ENCODE data around the gene CIC. TPM values are rescaled to one million over a fixed set of nuclear protein-coding genes. Genes with fewer than 3 reads are reported as not detected.
A peak's percentile ranks its signal among the peaks of the same experiment; 100 is the strongest.

The CIC gene
- total and polyA plus RNA-seq, 2 of the 13 experiments (the other 11 are each of a cell fraction or from before 2014, with no cell fraction given), result 5.9 to 8.0 TPM

DNA sequence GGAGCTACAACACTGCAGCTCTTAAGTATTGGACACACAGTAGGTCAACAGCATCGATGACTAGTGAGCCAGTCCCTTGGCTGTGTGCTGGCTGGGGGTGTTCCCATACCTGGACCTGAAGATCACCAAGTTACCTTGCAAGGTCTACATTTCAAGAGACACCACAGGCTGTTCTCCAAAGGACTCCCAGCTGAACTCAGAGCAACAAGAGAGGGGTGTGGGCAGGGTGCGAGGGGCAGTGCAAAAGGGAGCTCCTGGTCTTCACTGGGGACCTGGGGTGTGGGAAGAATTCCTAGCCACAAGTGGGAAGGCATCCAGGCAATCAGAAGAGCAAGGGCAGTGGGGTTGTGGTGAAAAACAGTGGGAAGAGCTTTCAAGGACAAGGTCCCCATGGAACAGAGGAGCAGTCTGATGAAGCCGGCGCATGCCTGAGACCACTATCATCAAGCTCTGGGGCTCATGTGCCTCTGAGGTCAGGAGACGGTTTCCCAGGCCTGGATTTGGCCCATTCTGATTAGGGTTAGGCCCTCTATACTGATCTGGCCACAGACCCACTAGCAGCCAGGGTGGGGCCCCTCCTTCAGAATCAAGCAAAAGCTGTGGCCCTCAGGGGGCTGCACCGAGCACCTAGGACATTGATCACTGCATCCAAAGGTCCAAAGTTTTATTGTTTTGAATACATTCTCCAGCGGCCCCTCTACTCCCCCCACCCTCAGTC is 22.0 kb upstream of the CIC start:
- no peak overlapping the region for H3K4me2 ChIP-seq (ENCODE audit: low read depth, low read length)
- no peak overlapping the region for H3K9ac ChIP-seq (ENCODE audit: insufficient read depth, low read depth, low read length)
- H4K20me1 ChIP-seq (ENCODE audit: insufficient read depth, low read length), result peaks cover 37% of the 10 kb centered on the region
- peak overlapping the region; percentile 28 for H3K27ac ChIP-seq (ENCODE audit: extremely low read length, insufficient read depth, low read length)
- BruUV-seq (replicated peaks), result no TSS peak
- CTCF ChIA-PET (ENCODE audit: low intra/inter-chr PET ratio, low total read pairs), result interaction anchor here (0.9 to 4.3 kb wide), 4 partner anchors 30 to 49 kb away, joined by 3 to 34 read pairs (median 6); no protein-coding TSS in a partner anchor
- FAIRE-seq (no peak), ATAC-seq (no peak), DNase-seq (ENCODE audit: low spot score) (no peak)
- POLR2A ChIA-PET, result interaction anchor here (0.6 to 6.6 kb wide), 7 partner anchors 9 to 55 kb away, joined by 3 to 117 read pairs (median 3); partner anchors contain the start of genes CIC, ERF, PAFAH1B3 and PRR19
- in situ Hi-C loops (cut with HindIII; ENCODE audit: extremely low pct_ligation_motif_present, low pct_unique_long_range_greater_than_20kb) (no loop called here), intact Hi-C loops (cut with micrococcal nuclease; ENCODE audit: unreplicated experiment) (no loop called here)
- H3K36me3 ChIP-seq (replicated peaks in 1 of 2; ENCODE audit: control insufficient read depth in 1 of 2, insufficient read depth in 2 of 2, low read length in 2 of 2), result peaks cover 7 to 32% of the 10 kb centered on the region in 2 experiments; a peak in 3 of 5 replicates
- no peak overlapping the region for H3K4me3 ChIP-seq (replicated peaks in 1 of 3; ENCODE audit: insufficient read depth in 1 of 3, low read depth in 2 of 3, low read length in 3 of 3)
- H3K4me1 ChIP-seq (ENCODE audit: insufficient read depth, low read length), result peaks cover 61% of the 10 kb centered on the region
- no peaks in the 10 kb centered on the region for H3K9me3 ChIP-seq (ENCODE audit: low read length)
- H3K27me3 ChIP-seq (ENCODE audit: control insufficient read depth in 1 of 2, insufficient read depth in 2 of 2, low read length in 2 of 2), result no peaks in the 10 kb centered on the region; a peak in 1 of 5 replicates
- no peak overlapping the region for H2AFZ ChIP-seq (ENCODE audit: low read length)
- peaks cover 22% of the 10 kb centered on the region for H3K79me2 ChIP-seq (ENCODE audit: insufficient read depth, low read length)
- WGBS (ENCODE audit: low lambda C conversion rate), result 58% methylated on average over 4 of the region's 7 CpGs
- TF ChIP-seq YEATS2 (CRISPR knock-in tag; IDR thresholded peaks at IDR 0.05; ENCODE audit: borderline replicate concordance), result no peak
- TF ChIP-seq ZNF652 (CRISPR knock-in tag; IDR thresholded peaks at IDR 0.05; ENCODE audit: borderline replicate concordance, low read depth), result no peak
- no peak for TF ChIP-seq SOX5 (CRISPR knock-in tag; IDR thresholded peaks at IDR 0.05; ENCODE audit: borderline replicate concordance)
- TF ChIP-seq RBM22 (optimal IDR thresholded peaks at IDR 0.05; ENCODE audit: low read length), result peak; percentile 97
- no peak; the same call in 1 of the 2 replicates for TF ChIP-seq JUNB (CRISPR knock-in tag; IDR thresholded peaks at IDR 0.05; ENCODE audit: borderline replicate concordance)
- peak; percentile 54; the same call in 1 of the 2 replicates for TF ChIP-seq RBFOX2 (IDR thresholded peaks at IDR 0.05; ENCODE audit: low read depth, low read length)
- TF ChIP-seq FIP1L1 (IDR thresholded peaks at IDR 0.05; ENCODE audit: borderline replicate concordance, insufficient read depth, low read depth, low read length), result peak; percentile 51; the same call in 1 of the 2 replicates
- TF ChIP-seq, protein P1, sequence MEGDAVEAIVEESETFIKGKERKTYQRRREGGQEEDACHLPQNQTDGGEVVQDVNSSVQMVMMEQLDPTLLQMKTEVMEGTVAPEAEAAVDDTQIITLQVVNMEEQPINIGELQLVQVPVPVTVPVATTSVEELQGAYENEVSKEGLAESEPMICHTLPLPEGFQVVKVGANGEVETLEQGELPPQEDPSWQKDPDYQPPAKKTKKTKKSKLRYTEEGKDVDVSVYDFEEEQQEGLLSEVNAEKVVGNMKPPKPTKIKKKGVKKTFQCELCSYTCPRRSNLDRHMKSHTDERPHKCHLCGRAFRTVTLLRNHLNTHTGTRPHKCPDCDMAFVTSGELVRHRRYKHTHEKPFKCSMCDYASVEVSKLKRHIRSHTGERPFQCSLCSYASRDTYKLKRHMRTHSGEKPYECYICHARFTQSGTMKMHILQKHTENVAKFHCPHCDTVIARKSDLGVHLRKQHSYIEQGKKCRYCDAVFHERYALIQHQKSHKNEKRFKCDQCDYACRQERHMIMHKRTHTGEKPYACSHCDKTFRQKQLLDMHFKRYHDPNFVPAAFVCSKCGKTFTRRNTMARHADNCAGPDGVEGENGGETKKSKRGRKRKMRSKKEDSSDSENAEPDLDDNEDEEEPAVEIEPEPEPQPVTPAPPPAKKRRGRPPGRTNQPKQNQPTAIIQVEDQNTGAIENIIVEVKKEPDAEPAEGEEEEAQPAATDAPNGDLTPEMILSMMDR (CRISPR knock-in tag; IDR thresholded peaks at IDR 0.05), result no peak
- TF ChIP-seq, protein P2, sequence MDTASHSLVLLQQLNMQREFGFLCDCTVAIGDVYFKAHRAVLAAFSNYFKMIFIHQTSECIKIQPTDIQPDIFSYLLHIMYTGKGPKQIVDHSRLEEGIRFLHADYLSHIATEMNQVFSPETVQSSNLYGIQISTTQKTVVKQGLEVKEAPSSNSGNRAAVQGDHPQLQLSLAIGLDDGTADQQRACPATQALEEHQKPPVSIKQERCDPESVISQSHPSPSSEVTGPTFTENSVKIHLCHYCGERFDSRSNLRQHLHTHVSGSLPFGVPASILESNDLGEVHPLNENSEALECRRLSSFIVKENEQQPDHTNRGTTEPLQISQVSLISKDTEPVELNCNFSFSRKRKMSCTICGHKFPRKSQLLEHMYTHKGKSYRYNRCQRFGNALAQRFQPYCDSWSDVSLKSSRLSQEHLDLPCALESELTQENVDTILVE (CRISPR knock-in tag; IDR thresholded peaks at IDR 0.05), result no peak
- TF ChIP-seq ZNF367 (CRISPR knock-in tag; IDR thresholded peaks at IDR 0.05; ENCODE audit: borderline replicate concordance), result no peak
- no peak for TF ChIP-seq GABPB1 (CRISPR knock-in tag; IDR thresholded peaks at IDR 0.05)
- TF ChIP-seq NR3C1 (CRISPR knock-in tag; IDR thresholded peaks at IDR 0.05), result no peak
- TF ChIP-seq AGO2 (optimal IDR thresholded peaks at IDR 0.05; ENCODE audit: low read depth, low read length), result peak; percentile 76
- TF ChIP-seq, protein P3, sequence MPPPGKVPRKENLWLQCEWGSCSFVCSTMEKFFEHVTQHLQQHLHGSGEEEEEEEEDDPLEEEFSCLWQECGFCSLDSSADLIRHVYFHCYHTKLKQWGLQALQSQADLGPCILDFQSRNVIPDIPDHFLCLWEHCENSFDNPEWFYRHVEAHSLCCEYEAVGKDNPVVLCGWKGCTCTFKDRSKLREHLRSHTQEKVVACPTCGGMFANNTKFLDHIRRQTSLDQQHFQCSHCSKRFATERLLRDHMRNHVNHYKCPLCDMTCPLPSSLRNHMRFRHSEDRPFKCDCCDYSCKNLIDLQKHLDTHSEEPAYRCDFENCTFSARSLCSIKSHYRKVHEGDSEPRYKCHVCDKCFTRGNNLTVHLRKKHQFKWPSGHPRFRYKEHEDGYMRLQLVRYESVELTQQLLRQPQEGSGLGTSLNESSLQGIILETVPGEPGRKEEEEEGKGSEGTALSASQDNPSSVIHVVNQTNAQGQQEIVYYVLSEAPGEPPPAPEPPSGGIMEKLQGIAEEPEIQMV (CRISPR knock-in tag; IDR thresholded peaks at IDR 0.05; ENCODE audit: low read depth), result no peak
- TF ChIP-seq JUND (CRISPR knock-in tag; IDR thresholded peaks at IDR 0.05), result 0 out of 2 replicates have a peak, but pooled peaks have one; percentile 0
- TF ChIP-seq ZNF326 (CRISPR knock-in tag; IDR thresholded peaks at IDR 0.05; ENCODE audit: borderline replicate concordance), result peak; percentile 91; the same call in 1 of the 2 replicates
- TF ChIP-seq HMGA1 (CRISPR knock-in tag; conservative IDR thresholded peaks at IDR 0.05), result no peak
- TF ChIP-seq NONO (IDR thresholded peaks at IDR 0.05), result no peak
- TF ChIP-seq NONO (CRISPR knock-in tag; conservative IDR thresholded peaks at IDR 0.05), result peak; percentile 13; the same call in 1 of the 2 replicates
- TF ChIP-seq ZNF331 (CRISPR knock-in tag; IDR thresholded peaks at IDR 0.05), result 0 out of 2 replicates have a peak, but pooled peaks have one; percentile 15
- TF ChIP-seq ZNF773 (CRISPR knock-in tag; IDR thresholded peaks at IDR 0.05; ENCODE audit: borderline replicate concordance), result no peak
